LNCaP clone FGC (cell line): Measurements from ENCODE around the gene SESN1.

Experiments used
- DNase-seq: peaks from one replicate; pipeline ENCODE4 v3.0.0-alpha.2; 2011; ENCODE audit warnings: low read depth
- H3K4me3 ChIP-seq: 2 replicates; pipeline ENCODE4 v1.5.1; 2011; ENCODE audit warnings: mild to moderate bottlenecking, low read depth, low read length, control low read depth
- TF ChIP-seq, protein P1 (sequence below): IDR thresholded peaks from 2 replicates; pipeline ENCODE4 v1.5.1; 2012; ENCODE audit warnings: mild to moderate bottlenecking; ENCODE audit not compliant: control insufficient read depth, insufficient read depth; ENCODE audit errors: extremely low read depth

Gene SESN1

GRCh38 chr6:109045493-109045892 lies 49.2 kb downstream of the SESN1 start:
- no peak for DNase-seq
- TF ChIP-seq, protein P1, sequence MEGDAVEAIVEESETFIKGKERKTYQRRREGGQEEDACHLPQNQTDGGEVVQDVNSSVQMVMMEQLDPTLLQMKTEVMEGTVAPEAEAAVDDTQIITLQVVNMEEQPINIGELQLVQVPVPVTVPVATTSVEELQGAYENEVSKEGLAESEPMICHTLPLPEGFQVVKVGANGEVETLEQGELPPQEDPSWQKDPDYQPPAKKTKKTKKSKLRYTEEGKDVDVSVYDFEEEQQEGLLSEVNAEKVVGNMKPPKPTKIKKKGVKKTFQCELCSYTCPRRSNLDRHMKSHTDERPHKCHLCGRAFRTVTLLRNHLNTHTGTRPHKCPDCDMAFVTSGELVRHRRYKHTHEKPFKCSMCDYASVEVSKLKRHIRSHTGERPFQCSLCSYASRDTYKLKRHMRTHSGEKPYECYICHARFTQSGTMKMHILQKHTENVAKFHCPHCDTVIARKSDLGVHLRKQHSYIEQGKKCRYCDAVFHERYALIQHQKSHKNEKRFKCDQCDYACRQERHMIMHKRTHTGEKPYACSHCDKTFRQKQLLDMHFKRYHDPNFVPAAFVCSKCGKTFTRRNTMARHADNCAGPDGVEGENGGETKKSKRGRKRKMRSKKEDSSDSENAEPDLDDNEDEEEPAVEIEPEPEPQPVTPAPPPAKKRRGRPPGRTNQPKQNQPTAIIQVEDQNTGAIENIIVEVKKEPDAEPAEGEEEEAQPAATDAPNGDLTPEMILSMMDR: no peak

GRCh38 chr6:109039795-109040194 lies 54.9 kb downstream of the SESN1 start:
- no peak for DNase-seq
- no peak overlapping the region for H3K4me3 ChIP-seq
- TF ChIP-seq, protein P1: no peak

More at GRCh38 chr6:109045493-109045892, 49.2 kb downstream of the SESN1 start:
- no peak overlapping the region for H3K4me3 ChIP-seq

- DNase-seq: no peak
- TF ChIP-seq, protein P1: no peak
- no peak overlapping the region for H3K4me3 ChIP-seq
These were observed 55.7 kb downstream of the SESN1 start for GRCh38 chr6:109038837-109039398.

GRCh38 chr6:109036574-109037294 lies 57.9 kb downstream of the SESN1 start:
- H3K4me3 ChIP-seq: no peak overlapping the region
- TF ChIP-seq, protein P1: no peak
- DNase-seq: peak; percentile 69

DNA sequence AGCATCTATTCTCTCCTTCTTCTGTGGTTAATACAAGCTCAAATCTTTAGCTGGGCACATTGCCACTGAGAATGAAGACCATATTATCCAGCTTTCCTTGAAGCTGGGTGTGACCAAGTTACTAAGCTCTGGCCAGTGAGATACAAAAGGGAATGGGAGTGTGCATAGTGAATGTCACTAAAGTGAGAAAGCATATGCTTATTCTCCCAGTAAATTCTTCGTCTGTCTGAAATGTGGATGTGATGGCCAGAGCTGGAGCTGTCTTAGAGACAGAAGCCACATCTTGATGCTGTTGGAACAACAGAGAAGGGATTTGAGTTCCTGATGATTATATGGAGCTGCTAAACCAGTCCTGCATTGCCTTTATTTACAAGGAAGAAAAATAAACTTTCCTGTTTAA lies 60.1 kb downstream of the SESN1 start:
- DNase-seq: peak; percentile 83
- TF ChIP-seq, protein P1: no peak
- peak overlapping the region; percentile 28 for H3K4me3 ChIP-seq

GRCh38 chr6:109033655-109034054 lies 61.0 kb downstream of the SESN1 start:
- no peak overlapping the region for H3K4me3 ChIP-seq
- no peak for DNase-seq
- TF ChIP-seq, protein P1: no peak
